GM10266 (cell line): Measurements from ENCODE around the gene CALN1.

Experiments
- DNase-seq: peaks from one replicate; pipeline ENCODE4 v3.0.0; 2012; ENCODE audit errors: extremely low spot score
- CTCF ChIP-seq: IDR thresholded peaks from 2 replicates; pipeline ENCODE4 v1.5.1; 2012; ENCODE audit warnings: mild to moderate bottlenecking, low read depth; ENCODE audit not compliant: control insufficient read depth, insufficient read depth; ENCODE audit errors: missing control alignments

CALN1 gene

GRCh38 chr7:72112992-72113391, 299.1 kb downstream of the CALN1 start:
- no peak for TF ChIP-seq CTCF
- no peak for DNase-seq

DNA sequence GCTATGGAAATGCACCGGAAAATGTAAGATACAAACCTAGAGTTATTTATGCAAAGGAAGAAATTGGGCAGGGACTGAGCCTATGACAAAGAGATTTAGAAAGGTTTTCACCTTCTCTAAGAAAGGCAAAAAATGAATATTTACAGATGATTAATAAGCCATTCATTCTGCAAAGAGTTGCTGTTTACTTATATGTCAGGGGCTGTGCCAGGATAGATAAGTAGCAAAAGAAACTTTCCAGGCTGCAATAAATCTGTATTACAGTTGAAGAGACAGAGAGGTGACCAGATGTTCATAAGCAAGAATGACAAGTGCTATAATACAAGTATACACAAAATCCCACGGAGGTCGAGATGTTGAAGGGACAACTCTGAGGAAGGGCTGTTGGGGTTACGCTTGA, 299.6 kb downstream of the CALN1 start:
- no peak for TF ChIP-seq CTCF
- DNase-seq, result no peak

- no peak for TF ChIP-seq CTCF
- no peak for DNase-seq
These were observed 301.1 kb downstream of the CALN1 start for GRCh38 chr7:72111086-72111485.

DNA sequence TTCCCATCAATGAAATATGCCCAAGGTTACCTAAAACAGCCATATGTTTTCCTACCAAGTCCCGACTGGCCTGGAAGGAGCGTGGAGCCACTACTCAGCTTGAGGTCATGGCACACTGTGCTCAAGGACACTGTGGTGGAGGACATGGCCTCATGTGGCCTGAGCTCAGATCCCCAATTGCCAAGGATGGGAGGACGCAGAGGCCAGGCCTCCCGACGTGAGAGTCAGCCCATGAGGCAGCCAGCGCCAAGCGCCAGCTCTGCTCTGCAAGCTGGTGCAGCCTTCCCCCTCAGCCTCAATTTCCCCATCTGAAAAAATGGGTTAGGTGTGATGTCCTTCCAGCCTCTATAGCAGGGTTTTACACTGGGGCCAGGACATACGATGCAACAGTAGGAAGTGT, 302.6 kb downstream of the CALN1 start:
- no peak for TF ChIP-seq CTCF
- no peak for DNase-seq

- TF ChIP-seq CTCF, result no peak
- DNase-seq, result no peak
These were observed 305.7 kb downstream of the CALN1 start for GRCh38 chr7:72106405-72106804.

- no peak for DNase-seq
- TF ChIP-seq CTCF, result no peak
These were observed 310.7 kb downstream of the CALN1 start for GRCh38 chr7:72101444-72101843.

- DNase-seq, result no peak
- no peak for TF ChIP-seq CTCF
These were observed 312.4 kb downstream of the CALN1 start for GRCh38 chr7:72099784-72100183.
